B cell (primary cell): ENCODE results near the gene IQCB1. TPM values are rescaled to one million over a fixed set of nuclear protein-coding genes. Genes with fewer than 3 reads are reported as not detected.

Experiments
- ATAC-seq: fragments of 200-7000 bp; cut with Tn5 transposase; one replicate; pipeline ENCODE4 v1.10.0; 2021; ENCODE audit warnings: low read depth, mild to moderate bottlenecking, moderate number of reproducible peaks, moderate library complexity
- CTCF ChIA-PET: fragments of 350-600 bp; sonication (Branson Sonifier 250); formaldehyde crosslinking; loops from one replicate; lab custom pipeline; 2021; ENCODE audit warnings: antibody characterized with exemption, inconsistent platforms; lab: Charles Lee
- POLR2A ChIA-PET: fragments of 350-600 bp; sonication (Branson Sonifier 250); formaldehyde crosslinking; loops from one replicate; lab custom pipeline; 2021; ENCODE audit warnings: antibody characterized with exemption; lab: Charles Lee
- DNase-seq: peaks from one replicate; pipeline ENCODE4 v3.0.0; 2013
- H2AFZ ChIP-seq: 2 replicates; pipeline ENCODE4 v1.6.1; 2012; ENCODE audit warnings: mild to moderate bottlenecking, low read depth, low read length; ENCODE audit not compliant: insufficient read depth, poor library complexity, severe bottlenecking
- H3K27ac ChIP-seq, 2 donors: 1 replicate in 1 of 2; 2 replicates in 1 of 2; pipeline ENCODE4 v1.5.1; 2012 to 2013; ENCODE audit warnings: low read length in 2 of 2, mild to moderate bottlenecking in 2 of 2, moderate library complexity in 1 of 2
- H3K27me3 ChIP-seq, 4 experiments: fragments of 200-600 bp in 1 of 4; sonication (generic) in 1 of 4; replicated peaks in 1 of 4; 1 replicate in 2 of 4; 2 replicates in 2 of 4; pipeline versions ENCODE4 v1.6.1 to v1.7.0; 2013 to 2016; ENCODE audit warnings: low read length in 3 of 4, mild to moderate bottlenecking in 2 of 4, mixed read lengths in 1 of 4, moderate library complexity in 1 of 4; ENCODE audit not compliant: insufficient read depth in 4 of 4, control insufficient read depth in 3 of 4; ENCODE audit errors: control extremely low read depth in 1 of 4
- H3K36me3 ChIP-seq, 2 experiments: replicated peaks in 1 of 2; 1 replicate in 1 of 2; 2 replicates in 1 of 2; pipeline versions ENCODE4 v1.6.1 to v1.7.1; 2013; ENCODE audit warnings: low read length in 1 of 2; ENCODE audit not compliant: insufficient read depth in 2 of 2, control insufficient read depth in 1 of 2; ENCODE audit errors: control extremely low read depth in 1 of 2, extremely low read depth in 1 of 2
- H3K4me1 ChIP-seq, 2 donors: fragments of 200-600 bp in 1 of 2; sonication (generic) in 1 of 2; 1 replicate in 1 of 2; 2 replicates in 1 of 2; pipeline versions ENCODE4 v1.5.1 to v1.6.1; 2013 to 2017; ENCODE audit warnings: low read length in 2 of 2; ENCODE audit not compliant: control insufficient read depth in 2 of 2, insufficient read depth in 2 of 2
- H3K4me2 ChIP-seq: replicated peaks from 2 replicates; pipeline ENCODE3; 2012; ENCODE audit warnings: mild to moderate bottlenecking, low read depth, low read length; ENCODE audit not compliant: poor library complexity, severe bottlenecking
- H3K4me3 ChIP-seq, 5 experiments: fragments of 200-600 bp in 1 of 5; sonication (generic) in 1 of 5; 1 replicate in 3 of 5; 2 replicates in 2 of 5; pipeline versions ENCODE4 v1.5.1 to v1.7.0; 2011 to 2016; ENCODE audit warnings: low read length in 4 of 5, mild to moderate bottlenecking in 4 of 5, low read depth in 2 of 5, control low read depth in 1 of 5, moderate library complexity in 1 of 5; ENCODE audit not compliant: insufficient read depth in 1 of 5; ENCODE audit errors: control extremely low read depth in 1 of 5, extremely low read depth in 1 of 5
- H3K79me2 ChIP-seq: fragments of 200-600 bp; sonication (generic); one replicate; pipeline ENCODE4 v1.6.0; 2016; ENCODE audit warnings: low read length; ENCODE audit not compliant: control insufficient read depth, insufficient read depth
- H3K9ac ChIP-seq: fragments of 200-600 bp; sonication (generic); 2 replicates; pipeline ENCODE4 v1.6.1; 2017; ENCODE audit warnings: mild to moderate bottlenecking, low read length, moderate library complexity
- H3K9me3 ChIP-seq, 3 donors: one replicate each; pipeline versions ENCODE4 v1.6.1 to v1.7.1; 2013; ENCODE audit warnings: low read length in 2 of 3; ENCODE audit not compliant: control insufficient read depth in 2 of 3, insufficient read depth in 1 of 3; ENCODE audit errors: control extremely low read depth in 1 of 3
- H4K20me1 ChIP-seq: 2 replicates; pipeline ENCODE4 v1.6.0; 2012; ENCODE audit warnings: mild to moderate bottlenecking, low read length; ENCODE audit not compliant: insufficient read depth, control insufficient read depth, poor library complexity, severe bottlenecking
- H3K27ac Mint-ChIP-seq: one replicate; pipeline ENCODE4 v1.8.0; 2021; ENCODE audit warnings: mixed read lengths
- H3K27me3 Mint-ChIP-seq: one replicate; pipeline ENCODE4 v1.8.0; 2021; ENCODE audit warnings: mixed read lengths
- H3K4me1 Mint-ChIP-seq: one replicate; pipeline ENCODE4 v1.8.0; 2021; ENCODE audit warnings: mixed read lengths
- H3K4me3 Mint-ChIP-seq: one replicate; pipeline ENCODE4 v1.8.0; 2021; ENCODE audit warnings: mixed read lengths
- H3K9me3 Mint-ChIP-seq: one replicate; pipeline ENCODE4 v1.8.0; 2022; ENCODE audit warnings: mixed read lengths; ENCODE audit not compliant: insufficient read depth
- CTCF ChIP-seq: fragments of 200-600 bp; IDR thresholded peaks from one replicate; pipeline ENCODE4 v1.8.0; 2022; ENCODE audit warnings: antibody characterized with exemption, mild to moderate bottlenecking
- EZH2 ChIP-seq: IDR thresholded peaks from 2 replicates; pipeline ENCODE4 v1.6.1; 2012; ENCODE audit warnings: borderline replicate concordance, low read depth, mild to moderate bottlenecking, moderate library complexity, low read length; ENCODE audit not compliant: insufficient read depth, poor library complexity, severe bottlenecking
- WGBS: methylation state at CpG from one replicate; pipeline ENCODE4 v1.1.5; 2013; ENCODE audit warnings: missing lambda C conversion rate; ENCODE audit not compliant: insufficient coverage; 5-methylcytosine and 5-hydroxymethylcytosine counted together
- intact Hi-C: fragments of 100-400 bp; cut with micrococcal nuclease; formaldehyde crosslinking; loops from one replicate; pipeline ENCODE4 v1.10.0; 2022
- polyA plus RNA-seq: library from polyadenylated mRNA; depleted of rRNA; stranded (reverse); fragments of >200 nt; gene quantifications from 2 replicates; pipeline ENCODE4 v1.2.3, GENCODE V29; 2012
- total RNA-seq, 2 donors: library from RNA; stranded (reverse); fragments of 120-200 nt in 1 of 2; gene quantifications; 1 replicate in 1 of 2; 2 replicates in 1 of 2; pipeline versions ENCODE4 v1.2.3 to v1.2.4, GENCODE V29; 2013 to 2022

The IQCB1 gene
- total and polyA plus RNA-seq, 2 donors (not counting 1 experiment from before 2014, with no cell fraction given) = 32.0 to 54.6 TPM

GRCh38 chr3:121759541-121760202 lies 75.2 kb downstream of the IQCB1 start:
- H3K4me1 Mint-ChIP-seq = peaks cover 19% of the 10 kb centered on the region
- Histone ChIP-seq H3K4me1 (peaks cover 8 to 12% of the 10 kb centered on the region in 2 donors), H3K79me2 (no peaks in the 10 kb centered on the region), H4K20me1 (no peaks in the 10 kb centered on the region), H3K27me3 (no peaks in the 10 kb centered on the region), H3K9me3 (no peaks in the 10 kb centered on the region), H2AFZ (peak overlapping the region; percentile 35), H3K4me2 (no peak overlapping the region), H3K36me3 (no peaks in the 10 kb centered on the region), H3K4me3 (no peak overlapping the region), H3K9ac (no peak overlapping the region), H3K27ac (no peak overlapping the region)
- H3K9me3 Mint-ChIP-seq = no peaks in the 10 kb centered on the region
- TF ChIP-seq CTCF = no peak
- ATAC-seq = no peak
- H3K4me3 Mint-ChIP-seq = no peak overlapping the region
- no CpG with 5 or more reads among the region's 3 CpGs for WGBS
- DNase-seq = no peak
- intact Hi-C loops = no loop called here
- ChIA-PET POLR2A (no interaction called here), CTCF (interaction anchor here (0.9 kb wide), 1 partner anchor 10 kb away, joined by 3 read pairs; no protein-coding TSS in a partner anchor)
- H3K27ac Mint-ChIP-seq = peak overlapping the region; percentile 3
- H3K27me3 Mint-ChIP-seq = no peaks in the 10 kb centered on the region

- Histone ChIP-seq H3K4me3 (no peak overlapping the region), H3K79me2 (no peaks in the 10 kb centered on the region), H3K9ac (no peak overlapping the region), H2AFZ (peak overlapping the region; percentile 0), H3K27me3 (no peaks in the 10 kb centered on the region), H3K9me3 (no peaks in the 10 kb centered on the region), H4K20me1 (no peaks in the 10 kb centered on the region), H3K36me3 (no peaks in the 10 kb centered on the region), H3K4me1 (peaks cover 8 to 12% of the 10 kb centered on the region in 2 donors), H3K4me2 (no peak overlapping the region), H3K27ac (no peak overlapping the region)
- TF ChIP-seq CTCF (no peak), EZH2 (no peak)
- peaks cover 19% of the 10 kb centered on the region for H3K4me1 Mint-ChIP-seq
- WGBS = no CpG with 5 or more reads among the region's 1 CpG
- H3K4me3 Mint-ChIP-seq = no peak overlapping the region
- POLR2A ChIA-PET = no interaction called here
- ATAC-seq (no peak), DNase-seq (no peak)
- intact Hi-C loops = no loop called here
- CTCF ChIA-PET = no interaction called here
- no peak overlapping the region for H3K27ac Mint-ChIP-seq
- H3K27me3 Mint-ChIP-seq = no peaks in the 10 kb centered on the region
- no peaks in the 10 kb centered on the region for H3K9me3 Mint-ChIP-seq
Measured at GRCh38 chr3:121758727-121759450, 76.0 kb downstream of the IQCB1 start.
